GM12874 (cell line): ENCODE data around the gene INCA1.

Experiments
- CTCF ChIP-seq: IDR thresholded peaks from 2 replicates; pipeline ENCODE4 v1.5.1; 2011; ENCODE audit warnings: low read depth, mild to moderate bottlenecking, control low read depth, low read length, moderate library complexity; ENCODE audit not compliant: insufficient read depth

Gene INCA1

GRCh38 chr17:5034063-5034462, 36.7 kb upstream of the INCA1 start:
- TF ChIP-seq CTCF, result no peak

- TF ChIP-seq CTCF, result 0 out of 2 replicates have a peak, but pooled peaks have one; percentile 1
Observed at GRCh38 chr17:5033352-5034015, 36.2 kb upstream of the INCA1 start.

GRCh38 chr17:5032865-5033264, 35.5 kb upstream of the INCA1 start:
- no peak for TF ChIP-seq CTCF

- peak; percentile 84 for TF ChIP-seq CTCF
Observed at GRCh38 chr17:5031365-5032082, 34.2 kb upstream of the INCA1 start.

- TF ChIP-seq CTCF, result no peak
Observed at GRCh38 chr17:5027916-5028315, 30.6 kb upstream of the INCA1 start.

- TF ChIP-seq CTCF, result no peak
Observed at GRCh38 chr17:5027299-5027698, 30.0 kb upstream of the INCA1 start.

GRCh38 chr17:5024604-5025003, 27.3 kb upstream of the INCA1 start:
- TF ChIP-seq CTCF, result no peak
